Measurements from ENCODE around the gene PCYT2. TPM values are rescaled to one million over a fixed set of nuclear protein-coding genes. Genes with fewer than 3 reads are reported as not detected.

The PCYT2 gene
- total and polyA plus RNA-seq, 9 of the 15 experiments (the other 6 are each of a cell fraction or from before 2014, with no cell fraction given): 0.92 to 134 (median 82.5) TPM

DNA sequence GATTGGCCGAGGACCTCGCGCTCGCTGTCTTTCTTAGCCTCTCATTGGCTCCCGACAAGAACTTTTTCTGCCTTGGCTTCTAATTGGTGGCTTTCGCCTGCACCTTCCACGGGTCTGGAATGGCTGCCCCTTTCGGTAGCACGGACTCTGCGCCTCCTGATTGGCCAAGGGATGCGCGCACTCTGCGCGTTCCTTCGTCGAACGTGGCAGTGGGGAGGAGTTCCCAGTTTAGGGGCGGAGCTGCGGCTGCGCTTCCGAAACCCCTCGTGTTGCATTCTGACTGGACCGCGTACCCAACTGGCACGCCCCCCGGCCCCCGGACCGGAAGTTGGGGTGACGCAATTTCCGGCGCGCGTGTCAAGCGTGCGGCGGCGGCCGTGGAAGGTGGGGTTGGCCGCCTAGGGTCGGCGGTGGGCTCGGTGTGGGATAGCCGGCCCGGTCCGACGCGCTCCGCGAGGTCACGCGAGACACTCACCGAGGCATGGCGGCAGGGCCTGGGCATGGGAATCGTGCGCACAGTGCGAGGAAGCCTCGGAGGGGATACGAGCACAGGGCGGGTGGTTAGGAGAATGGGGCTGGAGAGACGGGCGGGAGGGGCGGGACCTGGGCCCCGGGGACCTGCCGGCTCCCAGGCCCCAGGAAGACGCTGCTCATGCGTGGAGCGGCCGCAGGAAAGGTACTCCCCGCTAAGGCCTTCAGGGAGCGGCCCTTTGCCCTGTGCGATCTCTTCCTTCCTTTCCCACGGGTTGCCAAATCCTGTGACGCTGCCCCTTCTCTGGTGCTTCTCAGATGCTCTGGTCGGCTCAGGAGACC, 50.2 kb downstream of the PCYT2 start (continued):
- no peak for TF ChIP-seq RBM17 (IDR thresholded peaks at IDR 0.05; ENCODE audit: borderline replicate concordance, low read depth, low read length)
- no peak for TF ChIP-seq PURB (CRISPR knock-in tag; IDR thresholded peaks at IDR 0.05; ENCODE audit: low read depth)
- TF ChIP-seq ZFP30 (CRISPR knock-in tag; IDR thresholded peaks at IDR 0.05; ENCODE audit: borderline replicate concordance): no peak
- TF ChIP-seq CBFA2T3 (IDR thresholded peaks at IDR 0.05): no peak
- no peak for TF ChIP-seq MCM7 (IDR thresholded peaks at IDR 0.05)
- TF ChIP-seq, protein P1, sequence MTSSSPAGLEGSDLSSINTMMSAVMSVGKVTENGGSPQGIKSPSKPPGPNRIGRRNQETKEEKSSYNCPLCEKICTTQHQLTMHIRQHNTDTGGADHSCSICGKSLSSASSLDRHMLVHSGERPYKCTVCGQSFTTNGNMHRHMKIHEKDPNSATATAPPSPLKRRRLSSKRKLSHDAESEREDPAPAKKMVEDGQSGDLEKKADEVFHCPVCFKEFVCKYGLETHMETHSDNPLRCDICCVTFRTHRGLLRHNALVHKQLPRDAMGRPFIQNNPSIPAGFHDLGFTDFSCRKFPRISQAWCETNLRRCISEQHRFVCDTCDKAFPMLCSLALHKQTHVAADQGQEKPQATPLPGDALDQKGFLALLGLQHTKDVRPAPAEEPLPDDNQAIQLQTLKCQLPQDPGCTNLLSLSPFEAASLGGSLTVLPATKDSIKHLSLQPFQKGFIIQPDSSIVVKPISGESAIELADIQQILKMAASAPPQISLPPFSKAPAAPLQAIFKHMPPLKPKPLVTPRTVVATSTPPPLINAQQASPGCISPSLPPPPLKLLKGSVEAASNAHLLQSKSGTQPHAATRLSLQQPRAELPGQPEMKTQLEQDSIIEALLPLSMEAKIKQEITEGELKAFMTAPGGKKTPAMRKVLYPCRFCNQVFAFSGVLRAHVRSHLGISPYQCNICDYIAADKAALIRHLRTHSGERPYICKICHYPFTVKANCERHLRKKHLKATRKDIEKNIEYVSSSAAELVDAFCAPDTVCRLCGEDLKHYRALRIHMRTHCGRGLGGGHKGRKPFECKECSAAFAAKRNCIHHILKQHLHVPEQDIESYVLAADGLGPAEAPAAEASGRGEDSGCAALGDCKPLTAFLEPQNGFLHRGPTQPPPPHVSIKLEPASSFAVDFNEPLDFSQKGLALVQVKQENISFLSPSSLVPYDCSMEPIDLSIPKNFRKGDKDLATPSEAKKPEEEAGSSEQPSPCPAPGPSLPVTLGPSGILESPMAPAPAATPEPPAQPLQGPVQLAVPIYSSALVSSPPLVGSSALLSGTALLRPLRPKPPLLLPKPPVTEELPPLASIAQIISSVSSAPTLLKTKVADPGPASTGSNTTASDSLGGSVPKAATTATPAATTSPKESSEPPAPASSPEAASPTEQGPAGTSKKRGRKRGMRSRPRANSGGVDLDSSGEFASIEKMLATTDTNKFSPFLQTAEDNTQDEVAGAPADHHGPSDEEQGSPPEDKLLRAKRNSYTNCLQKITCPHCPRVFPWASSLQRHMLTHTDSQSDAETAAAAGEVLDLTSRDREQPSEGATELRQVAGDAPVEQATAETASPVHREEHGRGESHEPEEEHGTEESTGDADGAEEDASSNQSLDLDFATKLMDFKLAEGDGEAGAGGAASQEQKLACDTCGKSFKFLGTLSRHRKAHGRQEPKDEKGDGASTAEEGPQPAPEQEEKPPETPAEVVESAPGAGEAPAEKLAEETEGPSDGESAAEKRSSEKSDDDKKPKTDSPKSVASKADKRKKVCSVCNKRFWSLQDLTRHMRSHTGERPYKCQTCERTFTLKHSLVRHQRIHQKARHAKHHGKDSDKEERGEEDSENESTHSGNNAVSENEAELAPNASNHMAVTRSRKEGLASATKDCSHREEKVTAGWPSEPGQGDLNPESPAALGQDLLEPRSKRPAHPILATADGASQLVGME (CRISPR knock-in tag; IDR thresholded peaks at IDR 0.05): no peak
- TF ChIP-seq, protein P2, sequence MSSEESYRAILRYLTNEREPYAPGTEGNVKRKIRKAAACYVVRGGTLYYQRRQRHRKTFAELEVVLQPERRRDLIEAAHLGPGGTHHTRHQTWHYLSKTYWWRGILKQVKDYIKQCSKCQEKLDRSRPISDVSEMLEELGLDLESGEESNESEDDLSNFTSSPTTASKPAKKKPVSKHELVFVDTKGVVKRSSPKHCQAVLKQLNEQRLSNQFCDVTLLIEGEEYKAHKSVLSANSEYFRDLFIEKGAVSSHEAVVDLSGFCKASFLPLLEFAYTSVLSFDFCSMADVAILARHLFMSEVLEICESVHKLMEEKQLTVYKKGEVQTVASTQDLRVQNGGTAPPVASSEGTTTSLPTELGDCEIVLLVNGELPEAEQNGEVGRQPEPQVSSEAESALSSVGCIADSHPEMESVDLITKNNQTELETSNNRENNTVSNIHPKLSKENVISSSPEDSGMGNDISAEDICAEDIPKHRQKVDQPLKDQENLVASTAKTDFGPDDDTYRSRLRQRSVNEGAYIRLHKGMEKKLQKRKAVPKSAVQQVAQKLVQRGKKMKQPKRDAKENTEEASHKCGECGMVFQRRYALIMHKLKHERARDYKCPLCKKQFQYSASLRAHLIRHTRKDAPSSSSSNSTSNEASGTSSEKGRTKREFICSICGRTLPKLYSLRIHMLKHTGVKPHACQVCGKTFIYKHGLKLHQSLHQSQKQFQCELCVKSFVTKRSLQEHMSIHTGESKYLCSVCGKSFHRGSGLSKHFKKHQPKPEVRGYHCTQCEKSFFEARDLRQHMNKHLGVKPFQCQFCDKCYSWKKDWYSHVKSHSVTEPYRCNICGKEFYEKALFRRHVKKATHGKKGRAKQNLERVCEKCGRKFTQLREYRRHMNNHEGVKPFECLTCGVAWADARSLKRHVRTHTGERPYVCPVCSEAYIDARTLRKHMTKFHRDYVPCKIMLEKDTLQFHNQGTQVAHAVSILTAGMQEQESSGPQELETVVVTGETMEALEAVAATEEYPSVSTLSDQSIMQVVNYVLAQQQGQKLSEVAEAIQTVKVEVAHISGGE (CRISPR knock-in tag; IDR thresholded peaks at IDR 0.05): peak in 2 of 3 experiments; percentile 60 to 96; a peak in 4 of 6 replicates
- TF ChIP-seq ZFP1 (CRISPR knock-in tag; IDR thresholded peaks at IDR 0.05): no peak
- TF ChIP-seq, protein P3, sequence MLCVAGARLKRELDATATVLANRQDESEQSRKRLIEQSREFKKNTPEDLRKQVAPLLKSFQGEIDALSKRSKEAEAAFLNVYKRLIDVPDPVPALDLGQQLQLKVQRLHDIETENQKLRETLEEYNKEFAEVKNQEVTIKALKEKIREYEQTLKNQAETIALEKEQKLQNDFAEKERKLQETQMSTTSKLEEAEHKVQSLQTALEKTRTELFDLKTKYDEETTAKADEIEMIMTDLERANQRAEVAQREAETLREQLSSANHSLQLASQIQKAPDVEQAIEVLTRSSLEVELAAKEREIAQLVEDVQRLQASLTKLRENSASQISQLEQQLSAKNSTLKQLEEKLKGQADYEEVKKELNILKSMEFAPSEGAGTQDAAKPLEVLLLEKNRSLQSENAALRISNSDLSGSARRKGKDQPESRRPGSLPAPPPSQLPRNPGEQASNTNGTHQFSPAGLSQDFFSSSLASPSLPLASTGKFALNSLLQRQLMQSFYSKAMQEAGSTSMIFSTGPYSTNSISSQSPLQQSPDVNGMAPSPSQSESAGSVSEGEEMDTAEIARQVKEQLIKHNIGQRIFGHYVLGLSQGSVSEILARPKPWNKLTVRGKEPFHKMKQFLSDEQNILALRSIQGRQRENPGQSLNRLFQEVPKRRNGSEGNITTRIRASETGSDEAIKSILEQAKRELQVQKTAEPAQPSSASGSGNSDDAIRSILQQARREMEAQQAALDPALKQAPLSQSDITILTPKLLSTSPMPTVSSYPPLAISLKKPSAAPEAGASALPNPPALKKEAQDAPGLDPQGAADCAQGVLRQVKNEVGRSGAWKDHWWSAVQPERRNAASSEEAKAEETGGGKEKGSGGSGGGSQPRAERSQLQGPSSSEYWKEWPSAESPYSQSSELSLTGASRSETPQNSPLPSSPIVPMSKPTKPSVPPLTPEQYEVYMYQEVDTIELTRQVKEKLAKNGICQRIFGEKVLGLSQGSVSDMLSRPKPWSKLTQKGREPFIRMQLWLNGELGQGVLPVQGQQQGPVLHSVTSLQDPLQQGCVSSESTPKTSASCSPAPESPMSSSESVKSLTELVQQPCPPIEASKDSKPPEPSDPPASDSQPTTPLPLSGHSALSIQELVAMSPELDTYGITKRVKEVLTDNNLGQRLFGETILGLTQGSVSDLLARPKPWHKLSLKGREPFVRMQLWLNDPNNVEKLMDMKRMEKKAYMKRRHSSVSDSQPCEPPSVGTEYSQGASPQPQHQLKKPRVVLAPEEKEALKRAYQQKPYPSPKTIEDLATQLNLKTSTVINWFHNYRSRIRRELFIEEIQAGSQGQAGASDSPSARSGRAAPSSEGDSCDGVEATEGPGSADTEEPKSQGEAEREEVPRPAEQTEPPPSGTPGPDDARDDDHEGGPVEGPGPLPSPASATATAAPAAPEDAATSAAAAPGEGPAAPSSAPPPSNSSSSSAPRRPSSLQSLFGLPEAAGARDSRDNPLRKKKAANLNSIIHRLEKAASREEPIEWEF (CRISPR knock-in tag; IDR thresholded peaks at IDR 0.05): peak; percentile 100
- TF ChIP-seq, protein P4, sequence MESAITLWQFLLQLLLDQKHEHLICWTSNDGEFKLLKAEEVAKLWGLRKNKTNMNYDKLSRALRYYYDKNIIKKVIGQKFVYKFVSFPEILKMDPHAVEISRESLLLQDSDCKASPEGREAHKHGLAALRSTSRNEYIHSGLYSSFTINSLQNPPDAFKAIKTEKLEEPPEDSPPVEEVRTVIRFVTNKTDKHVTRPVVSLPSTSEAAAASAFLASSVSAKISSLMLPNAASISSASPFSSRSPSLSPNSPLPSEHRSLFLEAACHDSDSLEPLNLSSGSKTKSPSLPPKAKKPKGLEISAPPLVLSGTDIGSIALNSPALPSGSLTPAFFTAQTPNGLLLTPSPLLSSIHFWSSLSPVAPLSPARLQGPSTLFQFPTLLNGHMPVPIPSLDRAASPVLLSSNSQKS (CRISPR knock-in tag; IDR thresholded peaks at IDR 0.05): no peak
